Mucosa of rectum (tissue), 2 donors: ENCODE data around the gene EGFLAM.

Experiments used
- H3K27ac ChIP-seq, 2 donors: one replicate each; pipeline ENCODE4 v1.7.0; 2013; ENCODE audit warnings: inconsistent platforms in 2 of 2, low read depth in 2 of 2, low read length in 2 of 2
- H3K27me3 ChIP-seq, 2 donors: one replicate each; pipeline ENCODE4 v1.7.0; 2013; ENCODE audit warnings: low read length in 2 of 2; ENCODE audit not compliant: control insufficient read depth in 2 of 2, insufficient read depth in 2 of 2
- H3K36me3 ChIP-seq, 2 donors: one replicate each; pipeline ENCODE4 v1.7.0; 2013; ENCODE audit warnings: low read length in 2 of 2; ENCODE audit not compliant: control insufficient read depth in 2 of 2, insufficient read depth in 2 of 2
- H3K4me1 ChIP-seq, 2 donors: one replicate each; pipeline ENCODE4 v1.7.0; 2013; ENCODE audit warnings: low read length in 2 of 2, mild to moderate bottlenecking in 1 of 2; ENCODE audit not compliant: control insufficient read depth in 2 of 2, insufficient read depth in 2 of 2
- H3K4me3 ChIP-seq, 2 donors: one replicate each; pipeline ENCODE4 v1.7.0; 2013; ENCODE audit warnings: low read length in 2 of 2
- H3K9ac ChIP-seq, 2 donors: one replicate each; pipeline ENCODE4 v1.7.0; 2013; ENCODE audit warnings: low read length in 2 of 2, low read depth in 1 of 2, mild to moderate bottlenecking in 1 of 2
- H3K9me3 ChIP-seq, 2 donors: one replicate each; pipeline ENCODE4 v1.7.0; 2013; ENCODE audit warnings: low read length in 2 of 2; ENCODE audit not compliant: control insufficient read depth in 2 of 2
- donor health status: healthy.
- donor health status: Normal muscosa, but diverticular disease.

Gene EGFLAM

GRCh38 chr5:38341641-38342040 is 83.3 kb downstream of the EGFLAM start:
- H3K27me3 ChIP-seq, result no peaks in the 10 kb centered on the region
- no peaks in the 10 kb centered on the region for H3K36me3 ChIP-seq
- H3K4me3 ChIP-seq, result no peak overlapping the region
- H3K27ac ChIP-seq, result no peak overlapping the region
- H3K4me1 ChIP-seq, result no peaks in the 10 kb centered on the region
- H3K9me3 ChIP-seq, result no peaks in the 10 kb centered on the region
- H3K9ac ChIP-seq, result no peak overlapping the region

GRCh38 chr5:38342261-38342660 is 83.9 kb downstream of the EGFLAM start:
- Histone ChIP-seq H3K36me3 (no peaks in the 10 kb centered on the region), H3K9me3 (no peaks in the 10 kb centered on the region), H3K4me3 (no peak overlapping the region), H3K9ac (no peak overlapping the region), H3K27ac (no peak overlapping the region), H3K4me1 (no peaks in the 10 kb centered on the region), H3K27me3 (no peaks in the 10 kb centered on the region)

- no peaks in the 10 kb centered on the region for H3K4me1 ChIP-seq
- no peak overlapping the region for H3K27ac ChIP-seq
- H3K9me3 ChIP-seq, result no peaks in the 10 kb centered on the region
- no peaks in the 10 kb centered on the region for H3K27me3 ChIP-seq
- no peak overlapping the region for H3K9ac ChIP-seq
- H3K36me3 ChIP-seq, result no peaks in the 10 kb centered on the region
- H3K4me3 ChIP-seq, result no peak overlapping the region
Observed at GRCh38 chr5:38344891-38345290, 86.5 kb downstream of the EGFLAM start.

- Histone ChIP-seq H3K27ac (no peak overlapping the region), H3K36me3 (no peaks in the 10 kb centered on the region), H3K4me1 (no peaks in the 10 kb centered on the region), H3K4me3 (no peak overlapping the region), H3K9ac (no peak overlapping the region), H3K27me3 (no peaks in the 10 kb centered on the region), H3K9me3 (no peaks in the 10 kb centered on the region)
Observed at GRCh38 chr5:38346593-38346992, 88.2 kb downstream of the EGFLAM start.

GRCh38 chr5:38347040-38347763 is 88.8 kb downstream of the EGFLAM start:
- no peaks in the 10 kb centered on the region for H3K9me3 ChIP-seq
- H3K4me1 ChIP-seq, result no peaks in the 10 kb centered on the region
- no peaks in the 10 kb centered on the region for H3K36me3 ChIP-seq
- no peak overlapping the region for H3K9ac ChIP-seq
- H3K27me3 ChIP-seq, result no peaks in the 10 kb centered on the region
- no peak overlapping the region for H3K27ac ChIP-seq
- no peak overlapping the region for H3K4me3 ChIP-seq

- no peaks in the 10 kb centered on the region for H3K4me1 ChIP-seq
- H3K9me3 ChIP-seq, result no peaks in the 10 kb centered on the region
- H3K36me3 ChIP-seq, result no peaks in the 10 kb centered on the region
- no peak overlapping the region for H3K4me3 ChIP-seq
- no peak overlapping the region for H3K9ac ChIP-seq
- H3K27me3 ChIP-seq, result no peaks in the 10 kb centered on the region
- H3K27ac ChIP-seq, result no peak overlapping the region
Observed at GRCh38 chr5:38347896-38348295, 89.5 kb downstream of the EGFLAM start.

GRCh38 chr5:38360323-38361061 is 102.1 kb downstream of the EGFLAM start:
- Histone ChIP-seq H3K4me3 (no peak overlapping the region), H3K36me3 (no peaks in the 10 kb centered on the region), H3K27ac (no peak overlapping the region), H3K27me3 (no peaks in the 10 kb centered on the region), H3K9me3 (no peaks in the 10 kb centered on the region), H3K4me1 (no peaks in the 10 kb centered on the region), H3K9ac (no peak overlapping the region)

- H3K4me3 ChIP-seq, result no peak overlapping the region
- no peak overlapping the region for H3K9ac ChIP-seq
- H3K27ac ChIP-seq, result no peak overlapping the region
- no peaks in the 10 kb centered on the region for H3K4me1 ChIP-seq
- no peaks in the 10 kb centered on the region for H3K9me3 ChIP-seq
- no peaks in the 10 kb centered on the region for H3K36me3 ChIP-seq
- H3K27me3 ChIP-seq, result no peaks in the 10 kb centered on the region
Observed at GRCh38 chr5:38362713-38363112, 104.4 kb downstream of the EGFLAM start.

GRCh38 chr5:38364825-38365224 is 106.5 kb downstream of the EGFLAM start:
- Histone ChIP-seq H3K9me3 (no peaks in the 10 kb centered on the region), H3K27me3 (no peaks in the 10 kb centered on the region), H3K4me1 (no peaks in the 10 kb centered on the region), H3K36me3 (no peaks in the 10 kb centered on the region), H3K27ac (no peak overlapping the region), H3K9ac (no peak overlapping the region), H3K4me3 (no peak overlapping the region)

- Histone ChIP-seq H3K27me3 (no peaks in the 10 kb centered on the region), H3K9ac (no peak overlapping the region), H3K36me3 (no peaks in the 10 kb centered on the region)
Observed at GRCh38 chr5:38367410-38367809, 109.1 kb downstream of the EGFLAM start.

More at GRCh38 chr5:38367410-38367809, 109.1 kb downstream of the EGFLAM start:
- Histone ChIP-seq H3K4me1 (no peaks in the 10 kb centered on the region), H3K9me3 (no peaks in the 10 kb centered on the region), H3K27ac (no peak overlapping the region), H3K4me3 (no peak overlapping the region)
